CD14-positive monocyte (primary cell): ENCODE results near the gene KCNMA1. TPM values are rescaled to one million over a fixed set of nuclear protein-coding genes. Genes with fewer than 3 reads are reported as not detected.

Experiments used
- DNase-seq, 3 donors: peaks; one replicate each; pipeline ENCODE4 v3.0.0-alpha.2; 2011 to 2022
- H2AFZ ChIP-seq: 2 replicates; pipeline ENCODE4 v1.6.0; 2012; ENCODE audit warnings: mild to moderate bottlenecking, low read depth, low read length, inconsistent platforms; ENCODE audit not compliant: insufficient read depth, poor library complexity, severe bottlenecking
- H3K27ac ChIP-seq, 2 donors: 1 replicate in 1 of 2; 2 replicates in 1 of 2; pipeline ENCODE4 v1.5.1; 2012 to 2013; ENCODE audit warnings: low read length in 2 of 2, control low read depth in 1 of 2, inconsistent platforms in 1 of 2, low read depth in 1 of 2, mild to moderate bottlenecking in 1 of 2
- H3K27me3 ChIP-seq, 2 donors: one replicate each; pipeline versions ENCODE4 v1.6.0 to v1.6.1; 2011 to 2013; ENCODE audit warnings: low read length in 2 of 2; ENCODE audit not compliant: control insufficient read depth in 2 of 2, insufficient read depth in 2 of 2
- H3K36me3 ChIP-seq, 2 donors: replicated peaks in 1 of 2; 1 replicate in 1 of 2; 2 replicates in 1 of 2; pipeline versions ENCODE4 v1.5.1 to v1.6.1; 2012 to 2013; ENCODE audit warnings: low read length in 2 of 2, control low read depth in 1 of 2, inconsistent platforms in 1 of 2, mild to moderate bottlenecking in 1 of 2; ENCODE audit not compliant: insufficient read depth in 2 of 2, control insufficient read depth in 1 of 2
- H3K4me1 ChIP-seq, 2 donors: 1 replicate in 1 of 2; 2 replicates in 1 of 2; pipeline versions ENCODE4 v1.5.1 to v1.6.1; 2012 to 2013; ENCODE audit warnings: low read length in 2 of 2, control low read depth in 1 of 2, inconsistent platforms in 1 of 2, mild to moderate bottlenecking in 1 of 2, moderate library complexity in 1 of 2; ENCODE audit not compliant: insufficient read depth in 2 of 2, control insufficient read depth in 1 of 2
- H3K4me2 ChIP-seq: replicated peaks from 2 replicates; pipeline ENCODE3; 2012; ENCODE audit warnings: low read length, moderate library complexity, mild to moderate bottlenecking; ENCODE audit not compliant: poor library complexity, severe bottlenecking; ENCODE audit errors: extremely low read depth
- H3K4me3 ChIP-seq, 3 experiments: fragments of 200-600 bp in 1 of 3; sonication (generic) in 1 of 3; replicated peaks in 1 of 3; 1 replicate in 2 of 3; 2 replicates in 1 of 3; pipeline ENCODE4 v1.5.1; 2011 to 2013; ENCODE audit warnings: low read length in 3 of 3, mild to moderate bottlenecking in 3 of 3, control low read depth in 2 of 3, low read depth in 2 of 3, inconsistent platforms in 1 of 3, moderate library complexity in 1 of 3
- H3K79me2 ChIP-seq: 2 replicates; pipeline ENCODE4 v1.6.0; 2012; ENCODE audit warnings: mild to moderate bottlenecking, control low read depth, inconsistent platforms, low read length, moderate library complexity; ENCODE audit not compliant: insufficient read depth
- H3K9ac ChIP-seq: 2 replicates; pipeline ENCODE4 v1.6.0; 2017; ENCODE audit warnings: low read length, mild to moderate bottlenecking; ENCODE audit not compliant: insufficient read depth, poor library complexity, severe bottlenecking
- H3K9me3 ChIP-seq, 2 donors: replicated peaks in 1 of 2; 1 replicate in 1 of 2; 2 replicates in 1 of 2; pipeline versions ENCODE4 v1.5.1 to v1.6.1; 2012 to 2013; ENCODE audit warnings: low read length in 2 of 2, control low read depth in 1 of 2; ENCODE audit not compliant: control insufficient read depth in 1 of 2, insufficient read depth in 1 of 2
- H4K20me1 ChIP-seq: 2 replicates; pipeline ENCODE4 v1.6.0; 2012; ENCODE audit warnings: mild to moderate bottlenecking, low read length, control low read depth, moderate library complexity; ENCODE audit not compliant: insufficient read depth
- H3K27ac Mint-ChIP-seq, 7 donors: one replicate each; pipeline ENCODE4 v1.8.0; 2020; ENCODE audit warnings: mild to moderate bottlenecking in 7 of 7, mixed read lengths in 7 of 7, moderate library complexity in 6 of 7, inconsistent platforms in 2 of 7
- H3K27me3 Mint-ChIP-seq, 3 donors: one replicate each; pipeline ENCODE4 v1.8.0; 2021 to 2022; ENCODE audit warnings: low read depth in 3 of 3, mild to moderate bottlenecking in 3 of 3, mixed read lengths in 3 of 3, moderate library complexity in 3 of 3, inconsistent platforms in 1 of 3
- H3K36me3 Mint-ChIP-seq, 2 donors: one replicate each; pipeline ENCODE4 v1.8.0; 2020; ENCODE audit warnings: mixed read lengths in 2 of 2, inconsistent platforms in 1 of 2, mild to moderate bottlenecking in 1 of 2
- H3K4me1 Mint-ChIP-seq: one replicate; pipeline ENCODE4 v1.8.0; 2020; ENCODE audit warnings: mild to moderate bottlenecking, mixed read lengths
- H3K4me3 Mint-ChIP-seq, 2 donors: one replicate each; pipeline ENCODE4 v1.8.0; 2020; ENCODE audit warnings: mild to moderate bottlenecking in 2 of 2, mixed read lengths in 2 of 2, moderate library complexity in 1 of 2
- H3K9me3 Mint-ChIP-seq, 7 donors: one replicate each; pipeline ENCODE4 v1.8.0; 2020 to 2022; ENCODE audit warnings: mixed read lengths in 7 of 7, mild to moderate bottlenecking in 6 of 7, moderate library complexity in 6 of 7, inconsistent platforms in 2 of 7
- WGBS: methylation state at CpG from one replicate; pipeline ENCODE4 v1.1.5; 2013; ENCODE audit warnings: missing lambda C conversion rate; ENCODE audit not compliant: insufficient coverage; 5-methylcytosine and 5-hydroxymethylcytosine counted together
- intact Hi-C, 2 donors: fragments of 100-400 bp; cut with micrococcal nuclease; formaldehyde crosslinking; loops; one replicate each; pipeline versions ENCODE4 v1.15.0 to v1.15.1; 2023
- polyA plus RNA-seq, 3 donors: library from polyadenylated mRNA; depleted of rRNA in 1 of 3; unstranded in 2 of 3; stranded (reverse) in 1 of 3; fragments of 300-500 nt in 2 of 3; fragments of >200 nt in 1 of 3; fragmentation: Illumina TruSeq in 2 of 3; gene quantifications; 1 replicate in 2 of 3; 2 replicates in 1 of 3; pipeline ENCODE4 v1.2.3, GENCODE V29; 2012 to 2021
- TF ChIP-seq, protein P1 (sequence below): fragments of 200-600 bp; IDR thresholded peaks from one replicate; pipeline ENCODE4 v1.8.0; 2022; ENCODE audit warnings: antibody characterized with exemption, mild to moderate bottlenecking

The KCNMA1 gene
- polyA plus RNA-seq, 3 donors = 0.11 to 1.0 TPM; not detected in 1

DNA sequence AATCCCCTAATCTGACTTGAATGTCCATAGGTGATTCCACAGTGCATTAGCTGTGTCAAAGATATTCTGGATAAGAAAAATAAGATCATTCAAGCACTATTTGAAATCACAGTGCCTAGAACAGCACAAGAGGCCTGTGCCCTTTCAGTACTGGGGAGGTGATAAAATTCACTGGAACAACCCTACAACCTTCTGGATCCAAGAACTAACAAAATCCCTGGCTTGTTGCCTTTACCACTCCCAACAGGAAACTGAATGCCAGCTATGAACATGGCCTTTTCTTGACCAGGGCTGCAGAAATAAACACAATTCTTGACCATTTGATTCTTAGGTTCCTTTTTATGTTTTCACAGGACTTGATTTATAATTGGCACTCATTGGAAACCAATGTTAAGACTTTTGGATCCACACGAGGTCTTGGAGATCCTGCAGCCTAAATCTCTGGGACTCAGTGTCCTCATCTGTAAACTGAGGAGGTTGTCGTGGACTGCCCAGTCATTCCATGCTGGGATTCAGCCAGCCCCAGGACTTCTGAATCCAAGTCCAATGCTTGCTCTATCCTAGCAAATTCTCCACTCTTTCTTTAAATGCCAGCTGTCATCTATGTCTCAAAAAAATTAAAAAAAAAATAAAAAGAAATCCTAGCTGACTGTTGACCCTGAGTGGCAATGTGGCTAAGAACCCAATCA, 624.7 kb downstream of the KCNMA1 start:
- no peak for DNase-seq
- H3K4me1 Mint-ChIP-seq = peaks cover 2% of the 10 kb centered on the region

DNA sequence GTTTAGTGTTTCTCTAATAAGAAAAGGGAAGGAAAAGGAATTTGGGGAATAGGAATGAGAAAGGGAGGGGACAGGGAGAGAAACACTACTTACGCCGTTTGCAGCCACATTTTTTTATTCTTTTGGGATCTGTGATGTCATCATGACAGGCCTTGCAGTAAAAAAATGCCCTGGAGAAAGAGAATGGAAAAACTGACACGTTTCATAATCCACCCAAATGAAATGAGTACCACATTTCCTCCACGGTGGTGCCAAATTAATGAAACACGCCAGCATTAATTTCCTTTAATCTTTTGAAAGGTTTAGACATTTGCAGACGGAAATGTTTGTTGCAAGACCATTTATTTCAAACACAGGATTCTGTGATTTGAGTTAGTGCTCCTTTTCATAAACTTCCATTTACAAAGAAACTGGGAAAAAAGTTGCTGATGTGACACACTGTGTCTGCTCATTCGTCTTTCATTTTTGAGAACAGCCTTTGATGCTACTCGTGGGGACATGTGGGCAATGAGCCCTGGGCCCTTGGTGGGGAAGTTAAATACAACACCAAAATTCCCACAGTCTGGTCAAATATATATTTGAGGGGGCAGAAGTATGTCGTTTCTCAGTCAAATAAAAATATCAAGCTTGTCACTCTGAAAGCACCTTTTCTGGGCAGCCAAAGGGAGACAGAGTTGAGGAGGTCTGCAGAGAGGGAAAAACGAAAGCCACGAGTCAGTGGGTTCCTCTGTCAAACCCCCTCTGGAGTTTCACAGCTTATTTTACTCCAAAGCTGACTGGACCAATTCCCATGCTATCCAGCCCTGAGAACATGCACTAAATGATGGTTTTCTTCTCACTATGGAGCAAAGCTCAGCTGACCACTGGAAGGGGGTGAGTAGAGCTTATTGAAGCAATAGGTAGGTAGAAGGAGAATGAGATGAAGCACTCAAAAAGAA, 625.5 kb downstream of the KCNMA1 start:
- Mint-ChIP-seq H3K4me1 (peaks cover 5% of the 10 kb centered on the region), H3K9me3 (peaks cover 0 to 2% (median 0%) of the 10 kb centered on the region in 7 donors), H3K27me3 (peaks cover 5 to 8% (median 8%) of the 10 kb centered on the region in 3 donors), H3K4me3 (no peak overlapping the region), H3K36me3 (no peaks in the 10 kb centered on the region), H3K27ac (no peak overlapping the region)
- Histone ChIP-seq H4K20me1 (no peaks in the 10 kb centered on the region), H3K4me1 (no peaks in the 10 kb centered on the region), H3K27me3 (no peaks in the 10 kb centered on the region), H3K79me2 (no peaks in the 10 kb centered on the region), H3K4me3 (no peak overlapping the region), H3K36me3 (no peaks in the 10 kb centered on the region), H3K27ac (no peak overlapping the region), H2AFZ (no peak overlapping the region), H3K4me2 (no peak overlapping the region), H3K9me3 (no peaks in the 10 kb centered on the region), H3K9ac (no peak overlapping the region)
- no peak for DNase-seq
- 80% methylated on average over 4 of the region's 11 CpGs for WGBS
- intact Hi-C loops = no loop called here
- TF ChIP-seq, protein P1, sequence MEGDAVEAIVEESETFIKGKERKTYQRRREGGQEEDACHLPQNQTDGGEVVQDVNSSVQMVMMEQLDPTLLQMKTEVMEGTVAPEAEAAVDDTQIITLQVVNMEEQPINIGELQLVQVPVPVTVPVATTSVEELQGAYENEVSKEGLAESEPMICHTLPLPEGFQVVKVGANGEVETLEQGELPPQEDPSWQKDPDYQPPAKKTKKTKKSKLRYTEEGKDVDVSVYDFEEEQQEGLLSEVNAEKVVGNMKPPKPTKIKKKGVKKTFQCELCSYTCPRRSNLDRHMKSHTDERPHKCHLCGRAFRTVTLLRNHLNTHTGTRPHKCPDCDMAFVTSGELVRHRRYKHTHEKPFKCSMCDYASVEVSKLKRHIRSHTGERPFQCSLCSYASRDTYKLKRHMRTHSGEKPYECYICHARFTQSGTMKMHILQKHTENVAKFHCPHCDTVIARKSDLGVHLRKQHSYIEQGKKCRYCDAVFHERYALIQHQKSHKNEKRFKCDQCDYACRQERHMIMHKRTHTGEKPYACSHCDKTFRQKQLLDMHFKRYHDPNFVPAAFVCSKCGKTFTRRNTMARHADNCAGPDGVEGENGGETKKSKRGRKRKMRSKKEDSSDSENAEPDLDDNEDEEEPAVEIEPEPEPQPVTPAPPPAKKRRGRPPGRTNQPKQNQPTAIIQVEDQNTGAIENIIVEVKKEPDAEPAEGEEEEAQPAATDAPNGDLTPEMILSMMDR = no peak

More for the DNA sequence above, 624.7 kb downstream of the KCNMA1 start:
- H3K79me2 ChIP-seq = no peaks in the 10 kb centered on the region
- no peak overlapping the region for H3K27ac ChIP-seq
- intact Hi-C loops = no loop called here
- no peaks in the 10 kb centered on the region for H3K4me1 ChIP-seq
- no peak overlapping the region for H3K9ac ChIP-seq
- TF ChIP-seq, protein P1 = no peak
- H3K4me2 ChIP-seq = no peak overlapping the region
- Mint-ChIP-seq H3K4me3 (no peak overlapping the region), H3K27me3 (peaks cover 5 to 8% (median 6%) of the 10 kb centered on the region in 3 donors), H3K36me3 (no peaks in the 10 kb centered on the region), H3K27ac (no peak overlapping the region), H3K9me3 (peaks cover 0 to 2% (median 0%) of the 10 kb centered on the region in 7 donors)
- no peak overlapping the region for H3K4me3 ChIP-seq
- H3K9me3 ChIP-seq = no peaks in the 10 kb centered on the region
- no peak overlapping the region for H2AFZ ChIP-seq
- WGBS = 92% methylated on average over 2 of the region's 2 CpGs
- no peaks in the 10 kb centered on the region for H3K36me3 ChIP-seq
- H3K27me3 ChIP-seq = no peaks in the 10 kb centered on the region
- H4K20me1 ChIP-seq = no peaks in the 10 kb centered on the region
